ENCODE measurements around the gene ERGIC1.

DNA sequence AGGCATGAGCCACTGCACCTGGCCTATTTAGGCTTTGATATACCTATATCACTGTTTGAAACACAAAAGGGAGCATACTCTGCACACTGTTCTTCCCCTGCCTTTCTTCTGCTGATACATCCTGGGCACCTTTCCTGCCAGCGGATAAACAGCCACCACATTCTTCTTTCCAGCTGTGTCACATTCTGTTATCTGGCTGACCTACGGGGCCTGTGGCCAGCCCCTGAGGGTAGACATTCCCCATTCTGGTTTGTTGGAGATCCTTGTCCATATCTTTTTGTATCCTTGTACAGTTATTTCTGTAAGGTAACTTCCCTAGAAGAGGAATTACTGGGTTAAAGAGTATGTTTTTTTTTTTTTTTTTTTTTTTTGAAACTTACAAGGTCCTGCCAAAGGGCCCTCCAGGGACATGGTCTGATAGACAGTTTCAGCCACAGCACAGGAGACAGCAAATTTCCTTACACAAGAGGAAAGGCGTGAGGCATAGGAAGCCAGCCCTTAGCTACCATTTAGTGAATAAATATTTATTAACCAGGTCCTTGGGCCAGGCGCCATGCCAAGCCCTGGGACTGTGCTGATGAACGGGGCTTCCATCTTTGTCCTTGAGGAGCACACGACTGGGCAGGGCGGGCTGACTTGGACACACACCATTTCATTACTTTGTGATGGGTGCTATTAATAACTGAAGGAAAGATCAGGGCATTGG is 57.8 kb downstream of the ERGIC1 start:
- TF ChIP-seq CTCF (IDR thresholded peaks at IDR 0.05; ENCODE audit: insufficient read depth, low read length, poor library complexity, severe bottlenecking), result no peak
- TF ChIP-seq EZH2phosphoT487 (conservative IDR thresholded peaks at IDR 0.05; ENCODE audit: low read length), result no peak
